Measurements from ENCODE around the gene TEX50.
"Not testable (repeated sequence)": the region's sequence is repeated elsewhere in the genome, so short reads cannot be mapped to it uniquely, and the experiment has no call there.

TEX50 gene

GRCh38 chr1:173639102-173639501 lies 4.0 kb downstream of the TEX50 start:
- FAIRE-seq: no peak
- no peak for TF ChIP-seq POLR2A (IDR thresholded peaks at IDR 0.05; ENCODE audit: low read depth, low read length)

GRCh38 chr1:173642450-173643139 lies 7.5 kb downstream of the TEX50 start:
- not testable (repeated sequence) for DNase-seq (ENCODE audit: insufficient read length, low spot score); FAIRE-seq

More at GRCh38 chr1:173639102-173639501, 4.0 kb downstream of the TEX50 start:
- no peak for DNase-seq (ENCODE audit: insufficient read length, low spot score)

GRCh38 chr1:173646656-173647055 lies 11.5 kb downstream of the TEX50 start:
- TF ChIP-seq POLR2A (IDR thresholded peaks at IDR 0.05; ENCODE audit: low read depth, low read length): no peak
- DNase-seq (ENCODE audit: insufficient read length, low spot score) (no peak), FAIRE-seq (no peak)

- FAIRE-seq: no peak
- no peak for TF ChIP-seq POLR2A (IDR thresholded peaks at IDR 0.05; ENCODE audit: low read depth, low read length)
- no peak for DNase-seq (ENCODE audit: insufficient read length, low spot score)
These were observed 13.9 kb downstream of the TEX50 start for GRCh38 chr1:173648880-173649605.

GRCh38 chr1:173660306-173660705 lies 25.2 kb downstream of the TEX50 start:
- DNase-seq (ENCODE audit: insufficient read length, low spot score) (no peak), FAIRE-seq (no peak)
- TF ChIP-seq POLR2A (IDR thresholded peaks at IDR 0.05; ENCODE audit: low read depth, low read length): no peak

GRCh38 chr1:173661271-173661670 lies 26.1 kb downstream of the TEX50 start:
- DNase-seq (ENCODE audit: insufficient read length, low spot score) (no peak), FAIRE-seq (no peak)
- no peak for TF ChIP-seq POLR2A (IDR thresholded peaks at IDR 0.05; ENCODE audit: low read depth, low read length)

GRCh38 chr1:173661763-173662162 lies 26.6 kb downstream of the TEX50 start:
- DNase-seq (ENCODE audit: insufficient read length, low spot score): no peak

GRCh38 chr1:173663159-173663558 lies 28.0 kb downstream of the TEX50 start:
- no peak for DNase-seq (ENCODE audit: insufficient read length, low spot score)
- FAIRE-seq: no peak
- TF ChIP-seq POLR2A (IDR thresholded peaks at IDR 0.05; ENCODE audit: low read depth, low read length): no peak

More at GRCh38 chr1:173661763-173662162, 26.6 kb downstream of the TEX50 start:
- FAIRE-seq: no peak
- no peak for TF ChIP-seq POLR2A (IDR thresholded peaks at IDR 0.05; ENCODE audit: low read depth, low read length)

- DNase-seq (ENCODE audit: insufficient read length, low spot score): no peak
- FAIRE-seq: no peak
- no peak for TF ChIP-seq POLR2A (IDR thresholded peaks at IDR 0.05; ENCODE audit: low read depth, low read length)
These were observed 31.5 kb downstream of the TEX50 start for GRCh38 chr1:173666646-173667045.

- no peak for FAIRE-seq
- DNase-seq (ENCODE audit: insufficient read length, low spot score): no peak
- no peak for TF ChIP-seq POLR2A (IDR thresholded peaks at IDR 0.05; ENCODE audit: low read depth, low read length)
These were observed 34.4 kb downstream of the TEX50 start, which contains the start of gene ANKRD45 for GRCh38 chr1:173669491-173669941. Gene ANKRD45 (minus strand): TSS chr1:173669851. CDS start chr1:173659418, 10,433 bp downstream.

- FAIRE-seq; DNase-seq (ENCODE audit: insufficient read length, low spot score): not testable (repeated sequence)
These were observed 39.4 kb downstream of the TEX50 start for GRCh38 chr1:173674496-173674895.

GRCh38 chr1:173680152-173680551 lies 45.0 kb downstream of the TEX50 start:
- FAIRE-seq; DNase-seq (ENCODE audit: insufficient read length, low spot score): not testable (repeated sequence)

GRCh38 chr1:173682184-173682583 lies 47.0 kb downstream of the TEX50 start:
- FAIRE-seq: no peak

GRCh38 chr1:173683838-173684237 lies 48.7 kb downstream of the TEX50 start:
- not testable (repeated sequence) for FAIRE-seq; DNase-seq (ENCODE audit: insufficient read length, low spot score)

More at GRCh38 chr1:173682184-173682583, 47.0 kb downstream of the TEX50 start:
- DNase-seq (ENCODE audit: insufficient read length, low spot score): no peak
- TF ChIP-seq POLR2A (IDR thresholded peaks at IDR 0.05; ENCODE audit: low read depth, low read length): no peak

GRCh38 chr1:173685121-173685520 lies 50.0 kb downstream of the TEX50 start:
- not testable (repeated sequence) for FAIRE-seq; DNase-seq (ENCODE audit: insufficient read length, low spot score)
